DND-41 (cell line): Measurements from ENCODE around the gene SGCD.

Experiments used
- ATAC-seq: fragments of 200-7000 bp; cut with Tn5 transposase; 3 replicates; pipeline ENCODE4 v1.9.1; 2021; ENCODE audit warnings: low read depth; ENCODE audit not compliant: insufficient read depth
- DNase-seq: peaks from one replicate; pipeline ENCODE4 v3.0.0-alpha.2; 2020
- H2AFZ ChIP-seq: 2 replicates; pipeline ENCODE4 v1.6.0; 2012; ENCODE audit warnings: low read depth, low read length
- H3K27ac ChIP-seq: 2 replicates; pipeline ENCODE4 v1.5.1; 2012; ENCODE audit warnings: low read length, inconsistent platforms
- H3K27me3 ChIP-seq: fragments of 200-600 bp; sonication (generic); 2 replicates; pipeline ENCODE4 v1.6.0; 2012; ENCODE audit warnings: low read length, mild to moderate bottlenecking, inconsistent platforms; ENCODE audit not compliant: insufficient read depth, poor library complexity
- H3K36me3 ChIP-seq: 2 replicates; pipeline ENCODE4 v1.5.1; 2012; ENCODE audit warnings: low read length, inconsistent platforms; ENCODE audit not compliant: insufficient read depth
- H3K4me1 ChIP-seq: 2 replicates; pipeline ENCODE4 v1.5.1; 2012; ENCODE audit warnings: mild to moderate bottlenecking, low read length; ENCODE audit not compliant: insufficient read depth
- H3K4me2 ChIP-seq: 2 replicates; pipeline ENCODE4 v1.6.0; 2012; ENCODE audit warnings: mild to moderate bottlenecking, moderate library complexity, low read length, inconsistent platforms; ENCODE audit not compliant: insufficient read depth
- H3K4me3 ChIP-seq, 2 experiments: fragments of 200-600 bp in 1 of 2; shearing (Covaris generic) in 1 of 2; 2 replicates each; pipeline ENCODE4 v1.5.1; 2012 to 2016; ENCODE audit warnings: inconsistent platforms in 2 of 2, low read length in 2 of 2, mild to moderate bottlenecking in 2 of 2, low read depth in 1 of 2, moderate library complexity in 1 of 2
- H3K79me2 ChIP-seq: 2 replicates; pipeline ENCODE4 v1.6.0; 2012; ENCODE audit warnings: low read length, inconsistent platforms; ENCODE audit not compliant: insufficient read depth
- H3K9ac ChIP-seq: 2 replicates; pipeline ENCODE4 v1.6.0; 2012; ENCODE audit warnings: low read depth, mild to moderate bottlenecking, inconsistent platforms, low read length, moderate library complexity
- H3K9me3 ChIP-seq: 2 replicates; pipeline ENCODE4 v1.5.1; 2012; ENCODE audit warnings: low read length, moderate library complexity, mild to moderate bottlenecking, inconsistent platforms; ENCODE audit not compliant: insufficient read depth, severe bottlenecking
- H4K20me1 ChIP-seq: 2 replicates; pipeline ENCODE4 v1.6.0; 2012; ENCODE audit warnings: low read length; ENCODE audit not compliant: insufficient read depth
- CTCF ChIP-seq: IDR thresholded peaks from 2 replicates; pipeline ENCODE4 v1.5.1; 2012; ENCODE audit warnings: borderline replicate concordance, low read length, moderate library complexity, mild to moderate bottlenecking; ENCODE audit not compliant: poor library complexity, severe bottlenecking; ENCODE audit errors: extremely low read depth
- EZH2 ChIP-seq: IDR thresholded peaks from 3 replicates; pipeline ENCODE4 v1.6.1; 2012; ENCODE audit warnings: borderline replicate concordance, low read depth, mild to moderate bottlenecking, moderate library complexity, low read length, inconsistent platforms; ENCODE audit not compliant: severe bottlenecking

Gene SGCD

GRCh38 chr5:156624686-156625085, 297.7 kb downstream of the SGCD start:
- no peak overlapping the region for H3K27ac ChIP-seq
- H3K36me3 ChIP-seq, result no peaks in the 10 kb centered on the region
- H3K4me2 ChIP-seq, result no peak overlapping the region
- no peaks in the 10 kb centered on the region for H3K9me3 ChIP-seq
- no peaks in the 10 kb centered on the region for H4K20me1 ChIP-seq
- H3K4me1 ChIP-seq, result no peaks in the 10 kb centered on the region
- H3K4me3 ChIP-seq, result no peak overlapping the region
- ATAC-seq (no peak), DNase-seq (no peak)
- H3K27me3 ChIP-seq, result no peaks in the 10 kb centered on the region
- no peak overlapping the region for H2AFZ ChIP-seq
- no peak for TF ChIP-seq EZH2
- TF ChIP-seq CTCF, result no peak
- no peak overlapping the region for H3K9ac ChIP-seq
- no peaks in the 10 kb centered on the region for H3K79me2 ChIP-seq

GRCh38 chr5:156628421-156628820, 301.5 kb downstream of the SGCD start:
- H3K27me3 ChIP-seq, result no peaks in the 10 kb centered on the region
- H3K4me2 ChIP-seq, result no peak overlapping the region
- H3K79me2 ChIP-seq, result no peaks in the 10 kb centered on the region
- no peaks in the 10 kb centered on the region for H3K9me3 ChIP-seq
- TF ChIP-seq CTCF (no peak), EZH2 (no peak)
- H2AFZ ChIP-seq, result no peak overlapping the region
- no peak overlapping the region for H3K27ac ChIP-seq
- no peaks in the 10 kb centered on the region for H3K36me3 ChIP-seq
- ATAC-seq, result no peak
- DNase-seq, result no peak
- no peak overlapping the region for H3K9ac ChIP-seq
- no peaks in the 10 kb centered on the region for H4K20me1 ChIP-seq
- no peaks in the 10 kb centered on the region for H3K4me1 ChIP-seq
- no peak overlapping the region for H3K4me3 ChIP-seq

- no peaks in the 10 kb centered on the region for H3K4me1 ChIP-seq
- H3K36me3 ChIP-seq, result no peaks in the 10 kb centered on the region
- ATAC-seq (no peak), DNase-seq (no peak)
- no peak overlapping the region for H2AFZ ChIP-seq
- H4K20me1 ChIP-seq, result no peaks in the 10 kb centered on the region
- no peak overlapping the region for H3K27ac ChIP-seq
- H3K4me3 ChIP-seq, result no peak overlapping the region
- no peak overlapping the region for H3K4me2 ChIP-seq
- TF ChIP-seq CTCF (no peak), EZH2 (no peak)
- H3K9me3 ChIP-seq, result no peaks in the 10 kb centered on the region
- H3K9ac ChIP-seq, result no peak overlapping the region
- H3K79me2 ChIP-seq, result no peaks in the 10 kb centered on the region
- no peaks in the 10 kb centered on the region for H3K27me3 ChIP-seq
These were observed 304.0 kb downstream of the SGCD start for GRCh38 chr5:156631005-156631404.

DNA sequence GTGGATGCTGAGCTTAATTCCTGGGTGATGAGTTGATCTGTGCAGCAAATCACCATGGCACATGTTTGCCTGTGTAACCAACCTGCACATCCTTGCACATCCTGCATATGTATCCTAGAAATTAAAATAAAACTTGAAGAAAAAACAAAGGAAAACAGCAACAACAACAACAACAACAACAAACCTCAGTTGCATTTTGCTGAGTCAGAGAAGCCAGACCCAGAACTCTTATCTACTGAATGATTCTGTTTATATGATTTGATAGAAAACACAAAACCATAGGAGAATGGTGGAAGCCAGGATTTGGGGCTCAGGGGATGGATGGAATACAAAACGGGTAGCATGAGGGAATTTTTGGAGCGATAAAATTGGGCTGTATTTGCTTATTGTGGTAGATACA, 307.3 kb downstream of the SGCD start:
- no peaks in the 10 kb centered on the region for H3K27me3 ChIP-seq
- H3K9ac ChIP-seq, result no peak overlapping the region

More for the DNA sequence above, 307.3 kb downstream of the SGCD start:
- H3K9me3 ChIP-seq, result no peaks in the 10 kb centered on the region
- no peak overlapping the region for H3K4me3 ChIP-seq
- H3K27ac ChIP-seq, result no peak overlapping the region
- DNase-seq, result no peak
- TF ChIP-seq EZH2, result no peak
- TF ChIP-seq CTCF, result no peak
- no peaks in the 10 kb centered on the region for H3K36me3 ChIP-seq
- no peaks in the 10 kb centered on the region for H4K20me1 ChIP-seq
- no peaks in the 10 kb centered on the region for H3K79me2 ChIP-seq
- ATAC-seq, result no peak
- H3K4me1 ChIP-seq, result no peaks in the 10 kb centered on the region
- no peak overlapping the region for H2AFZ ChIP-seq
- H3K4me2 ChIP-seq, result no peak overlapping the region
